Neural progenitor cell (in vitro differentiated cells): ENCODE data around the gene SNRNP70. TPM values are rescaled to one million over a fixed set of nuclear protein-coding genes. Genes with fewer than 3 reads are reported as not detected.
A peak's percentile ranks its signal among the peaks of the same experiment; 100 is the strongest.
"Not testable (repeated sequence)": the region's sequence is repeated elsewhere in the genome, so short reads cannot be mapped to it uniquely, and the experiment has no call there.

Experiments used
- DNase-seq: peaks from one replicate; pipeline ENCODE4 v3.0.0-alpha.2; 2016; ENCODE audit warnings: low spot score
- H2AFZ ChIP-seq: fragments of 200-600 bp; sonication (generic); replicated peaks from 2 replicates; pipeline ENCODE4 v1.6.1; 2016; ENCODE audit warnings: antibody characterized with exemption
- H3F3A ChIP-seq: fragments of 200-600 bp; sonication (generic); 2 replicates; pipeline ENCODE4 v1.6.1; 2016; ENCODE audit warnings: antibody characterized with exemption, low read depth
- H3K27ac ChIP-seq: fragments of 200-600 bp; sonication (generic); 2 replicates; pipeline ENCODE4 v1.5.1; 2016; ENCODE audit warnings: mild to moderate bottlenecking
- H3K27me3 ChIP-seq: fragments of 200-600 bp; sonication (generic); 2 replicates; pipeline ENCODE4 v1.6.1; 2016; ENCODE audit warnings: mild to moderate bottlenecking, moderate library complexity
- H3K36me3 ChIP-seq: fragments of 200-600 bp; sonication (generic); 2 replicates; pipeline ENCODE4 v1.5.1; 2016
- H3K4me1 ChIP-seq: fragments of 200-600 bp; sonication (generic); 2 replicates; pipeline ENCODE4 v1.6.1; 2016; ENCODE audit warnings: mixed run types
- H3K4me2 ChIP-seq: fragments of 200-600 bp; sonication (generic); 2 replicates; pipeline ENCODE4 v1.6.1; 2016
- H3K4me3 ChIP-seq: fragments of 200-600 bp; sonication (generic); 2 replicates; pipeline ENCODE4 v1.5.1; 2016
- H3K79me2 ChIP-seq: fragments of 200-600 bp; sonication (generic); 2 replicates; pipeline ENCODE4 v1.6.1; 2016; ENCODE audit warnings: low read depth
- H3K9ac ChIP-seq: fragments of 200-600 bp; sonication (generic); 2 replicates; pipeline ENCODE4 v1.6.1; 2016
- H3K9me3 ChIP-seq: fragments of 200-600 bp; sonication (generic); 2 replicates; pipeline ENCODE4 v1.5.1; 2016; ENCODE audit warnings: low read depth
- H4K20me1 ChIP-seq: fragments of 200-600 bp; sonication (generic); 2 replicates; pipeline ENCODE4 v1.6.1; 2016; ENCODE audit warnings: low read depth
- H3K27ac Mint-ChIP-seq: 3 replicates; pipeline ENCODE4 v1.8.0; 2021; ENCODE audit warnings: mixed read lengths
- H3K27me3 Mint-ChIP-seq: 2 replicates; pipeline ENCODE4 v1.8.0; 2022; ENCODE audit warnings: low read depth, mild to moderate bottlenecking, inconsistent platforms, moderate library complexity, mixed read lengths; ENCODE audit not compliant: insufficient read depth
- H3K36me3 Mint-ChIP-seq: 3 replicates; pipeline ENCODE4 v1.8.0; 2021; ENCODE audit warnings: mixed read lengths
- H3K4me1 Mint-ChIP-seq: 3 replicates; pipeline ENCODE4 v1.8.0; 2021; ENCODE audit warnings: mixed read lengths
- H3K4me3 Mint-ChIP-seq: 3 replicates; pipeline ENCODE4 v1.8.0; 2021; ENCODE audit warnings: mild to moderate bottlenecking, moderate library complexity, mixed read lengths
- H3K9me3 Mint-ChIP-seq: 3 replicates; pipeline ENCODE4 v1.8.0; 2020; ENCODE audit warnings: mixed read lengths
- CTCF ChIP-seq: fragments of 200-600 bp; sonication (generic); IDR thresholded peaks from 2 replicates; pipeline ENCODE4 v1.5.1; 2017; ENCODE audit warnings: antibody characterized with exemption, mild to moderate bottlenecking
- EZH2 ChIP-seq: fragments of 200-600 bp; sonication (generic); IDR thresholded peaks from 2 replicates; pipeline ENCODE4 v1.6.1; 2017; ENCODE audit warnings: antibody characterized with exemption, mild to moderate bottlenecking, moderate library complexity
- EZH2phosphoT487 ChIP-seq: fragments of 200-600 bp; sonication (generic); IDR thresholded peaks from 2 replicates; pipeline ENCODE4 v1.6.1; 2017; ENCODE audit warnings: antibody characterized with exemption
- total RNA-seq: library from RNA; depleted of rRNA; stranded (reverse); fragments of >200 nt; gene quantifications from 2 replicates; pipeline ENCODE4 v1.2.3, GENCODE V29; 2015; ENCODE audit warnings: low replicate concordance

SNRNP70 gene
- total RNA-seq, 1 donor from 2014 or later = 162 TPM

GRCh38 chr19:49125025-49125731, 39.9 kb downstream of the SNRNP70 start:
- no peaks in the 10 kb centered on the region for H3K9me3 ChIP-seq
- peak overlapping the region; percentile 89 for H2AFZ ChIP-seq
- H3K9ac ChIP-seq = no peak overlapping the region
- no peaks in the 10 kb centered on the region for H3K36me3 ChIP-seq
- H3K4me1 ChIP-seq = no peaks in the 10 kb centered on the region
- Mint-ChIP-seq H3K27me3 (peaks cover 21% of the 10 kb centered on the region), H3K27ac (peak overlapping the region; percentile 37), H3K4me3 (no peak overlapping the region), H3K9me3 (peaks cover 2% of the 10 kb centered on the region), H3K36me3 (peaks cover 1% of the 10 kb centered on the region), H3K4me1 (peaks cover 24% of the 10 kb centered on the region)
- H3K79me2 ChIP-seq = no peaks in the 10 kb centered on the region
- peaks cover 12% of the 10 kb centered on the region for H3F3A ChIP-seq
- no peak overlapping the region for H3K4me3 ChIP-seq
- no peak for TF ChIP-seq EZH2phosphoT487
- no peak for TF ChIP-seq CTCF
- no peak for TF ChIP-seq EZH2
- H4K20me1 ChIP-seq = peaks cover 7% of the 10 kb centered on the region
- peak overlapping the region; percentile 49 for H3K4me2 ChIP-seq
- no peak overlapping the region for H3K27ac ChIP-seq
- peaks cover 38% of the 10 kb centered on the region for H3K27me3 ChIP-seq
- DNase-seq = peak; percentile 45

- no peak overlapping the region for H3K4me3 ChIP-seq
- Mint-ChIP-seq H3K27ac (no peak overlapping the region), H3K36me3 (peaks cover 1% of the 10 kb centered on the region), H3K9me3 (peaks cover 2% of the 10 kb centered on the region), H3K4me1 (peaks cover 18% of the 10 kb centered on the region), H3K4me3 (no peak overlapping the region), H3K27me3 (peaks cover 15% of the 10 kb centered on the region)
- TF ChIP-seq CTCF (no peak), EZH2 (no peak), EZH2phosphoT487 (no peak)
- no peaks in the 10 kb centered on the region for H3K9me3 ChIP-seq
- no peaks in the 10 kb centered on the region for H3K79me2 ChIP-seq
- H2AFZ ChIP-seq = no peak overlapping the region
- H4K20me1 ChIP-seq = no peaks in the 10 kb centered on the region
- no peak overlapping the region for H3K27ac ChIP-seq
- peaks cover 24% of the 10 kb centered on the region for H3K27me3 ChIP-seq
- H3F3A ChIP-seq = peaks cover 12% of the 10 kb centered on the region
- no peak for DNase-seq
- H3K4me1 ChIP-seq = no peaks in the 10 kb centered on the region
- no peaks in the 10 kb centered on the region for H3K36me3 ChIP-seq
- H3K4me2 ChIP-seq = no peak overlapping the region
- no peak overlapping the region for H3K9ac ChIP-seq
These were observed 41.3 kb downstream of the SNRNP70 start for GRCh38 chr19:49126575-49126974.

GRCh38 chr19:49127225-49127624, 42.0 kb downstream of the SNRNP70 start:
- H3K4me2 ChIP-seq = peak overlapping the region; percentile 70
- H3K4me1 ChIP-seq, H3K36me3 ChIP-seq, H3K79me2 ChIP-seq, H3K9ac ChIP-seq, H2AFZ ChIP-seq, H3K4me3 Mint-ChIP-seq, H4K20me1 ChIP-seq, H3K27ac Mint-ChIP-seq, H3K9me3 Mint-ChIP-seq, DNase-seq, H3K36me3 Mint-ChIP-seq, H3K27ac ChIP-seq, H3K9me3 ChIP-seq: not testable (repeated sequence)
- peaks cover 18% of the 10 kb centered on the region for H3K4me1 Mint-ChIP-seq
- H3K27me3 ChIP-seq = peaks cover 17% of the 10 kb centered on the region
- H3K27me3 Mint-ChIP-seq = peaks cover 15% of the 10 kb centered on the region
- H3K4me3 ChIP-seq = peak overlapping the region; percentile 39
- H3F3A ChIP-seq = peaks cover 12% of the 10 kb centered on the region
